Right forelimb (tissue), 1 donor: Measurements from ENCODE around the gene ZFPM1.

Experiments used
- DNase-seq: peaks from one replicate; pipeline ENCODE4 v3.0.0-alpha.2; 2018

The ZFPM1 gene

DNA sequence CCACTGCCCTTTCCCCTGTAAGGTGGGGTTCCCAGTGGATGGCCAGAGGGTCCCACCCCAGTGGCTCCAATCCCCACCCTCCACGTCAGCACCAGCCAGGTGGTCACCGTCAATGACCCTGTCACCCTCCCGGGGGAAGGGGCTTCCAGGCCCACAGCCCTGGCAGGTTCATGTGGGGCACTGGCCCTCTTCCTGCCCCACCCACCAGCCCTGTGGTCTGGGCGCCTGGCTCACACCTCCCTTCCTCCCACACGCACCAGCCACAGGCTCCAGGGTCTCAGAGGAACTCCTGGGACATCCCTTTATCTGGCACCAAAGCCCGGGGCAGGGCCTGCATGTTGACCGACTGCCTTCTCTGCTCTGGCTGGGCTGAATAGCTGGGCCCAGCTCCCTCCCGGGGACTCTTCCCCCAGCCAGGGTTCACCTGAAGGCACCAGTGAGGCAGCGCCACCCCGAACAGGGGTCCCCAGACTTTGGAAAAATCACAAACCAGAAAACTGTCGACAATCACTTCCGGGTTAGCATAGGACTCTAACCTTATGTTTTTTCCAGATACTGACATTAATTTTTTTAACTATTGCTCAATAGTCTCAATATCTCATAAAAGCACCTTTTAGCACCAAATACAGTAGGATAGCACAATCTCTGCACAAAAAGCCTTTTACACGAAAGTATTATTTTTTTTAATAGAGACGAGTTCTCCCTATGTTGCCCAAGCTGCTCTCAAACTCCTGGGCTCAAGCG is 95.2 kb downstream of the ZFPM1 start:
- no peak for DNase-seq

DNA sequence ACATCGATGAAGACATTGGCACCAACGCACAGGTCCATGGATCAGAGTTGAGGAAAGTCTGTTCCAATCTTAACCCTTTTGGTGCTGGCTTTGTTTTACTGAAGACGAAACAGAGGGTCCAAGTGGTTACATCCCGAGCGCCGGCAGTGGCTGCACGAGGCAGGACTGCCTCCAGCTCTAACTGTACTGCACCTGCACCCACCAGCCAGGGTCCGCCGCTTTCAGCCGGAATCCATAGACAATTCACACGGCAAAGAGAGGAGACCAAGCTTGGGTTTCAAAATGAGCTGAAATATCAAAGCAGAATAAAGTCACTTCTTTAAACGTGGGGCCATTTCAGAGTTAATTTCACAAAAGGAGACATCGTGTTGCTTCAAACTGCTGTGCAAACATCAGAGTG is 95.9 kb downstream of the ZFPM1 start:
- no peak for DNase-seq

DNA sequence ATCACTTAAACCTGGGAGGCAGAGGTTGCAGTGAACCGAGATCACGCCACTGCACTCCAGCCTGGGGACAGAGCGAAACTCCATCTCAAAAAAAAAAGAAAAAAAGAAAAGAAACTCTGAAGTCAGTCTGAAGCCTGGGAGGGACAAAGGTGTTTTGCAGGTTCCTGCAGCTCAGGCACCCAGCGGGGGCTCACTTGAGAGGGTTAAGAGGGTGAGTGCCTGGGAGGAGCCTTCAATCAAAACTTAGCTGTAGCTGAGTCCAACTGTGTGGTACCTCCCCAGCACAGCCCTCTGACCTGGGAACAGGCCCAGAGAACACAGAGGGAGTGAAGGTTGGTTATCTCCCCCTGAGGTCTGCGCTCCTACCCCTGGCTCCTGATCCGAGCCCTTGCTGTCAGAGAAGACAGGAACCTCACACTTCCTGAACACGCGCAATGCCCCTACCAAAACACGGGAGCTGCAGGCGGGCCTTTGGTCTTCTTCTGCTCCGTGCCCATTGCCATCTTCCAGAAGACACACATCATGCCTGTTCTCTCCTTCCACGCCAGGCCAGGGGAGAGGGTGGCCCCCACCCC is 96.7 kb downstream of the ZFPM1 start:
- no peak for DNase-seq

DNA sequence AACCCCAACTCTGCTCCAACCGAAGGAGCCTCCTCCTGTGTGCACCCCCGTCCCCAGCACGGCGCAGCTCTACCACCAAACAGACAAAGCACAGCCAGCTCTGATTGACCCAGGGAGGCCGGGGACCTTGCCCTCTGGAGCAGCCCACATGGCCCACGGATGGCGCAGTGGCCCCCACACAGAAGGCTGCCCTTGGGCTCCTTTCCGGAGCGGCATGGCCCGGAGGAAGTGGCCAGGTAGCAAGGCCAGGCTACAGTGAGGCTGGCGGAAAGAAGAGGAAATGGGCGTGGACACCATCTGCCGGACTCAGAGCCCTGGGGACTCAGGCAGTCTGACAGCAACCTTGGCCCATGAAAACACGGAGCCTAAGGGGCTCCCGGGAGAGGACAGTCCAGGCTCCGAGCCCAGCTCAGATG is 97.2 kb downstream of the ZFPM1 start:
- DNase-seq: no peak

DNA sequence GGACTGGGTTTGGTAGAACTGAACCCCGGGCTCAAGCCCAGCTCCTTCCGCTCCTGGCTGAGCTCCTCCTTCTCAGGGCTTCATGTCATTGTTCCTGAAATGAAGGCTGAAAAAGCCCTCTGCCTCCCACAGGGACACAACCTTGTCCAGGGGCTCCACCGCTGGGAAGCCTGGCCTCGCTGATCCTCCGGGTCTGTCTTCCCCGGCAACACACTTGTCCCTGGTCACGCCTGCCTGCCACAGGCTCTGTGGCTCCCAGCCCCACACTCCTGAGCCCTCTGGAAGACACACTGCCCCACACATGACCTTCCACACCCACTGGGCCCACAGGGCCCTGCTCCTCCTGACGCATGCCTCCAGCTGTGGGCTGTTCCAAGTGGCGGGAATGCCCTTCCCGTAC is 99.1 kb downstream of the ZFPM1 start:
- DNase-seq: no peak

DNA sequence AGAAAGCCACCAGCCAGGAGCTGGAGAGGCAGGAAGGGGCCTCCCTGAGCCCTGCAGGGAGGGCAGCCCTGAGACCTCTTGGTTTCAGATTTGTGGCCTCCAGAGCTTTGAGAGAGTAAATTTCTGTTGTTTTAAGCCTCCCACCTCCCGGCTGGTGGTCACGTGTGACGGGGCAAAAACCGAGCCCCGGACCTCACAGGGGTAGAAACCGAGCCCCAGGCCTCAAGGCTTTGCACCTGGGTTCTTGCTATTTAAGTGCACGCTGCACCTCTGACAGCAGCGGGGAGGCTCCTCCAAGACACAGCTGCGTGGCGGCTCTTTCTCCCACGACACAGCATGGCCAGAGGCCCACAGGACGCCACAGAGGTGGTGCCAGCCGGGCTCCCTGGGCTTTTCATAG is 99.7 kb downstream of the ZFPM1 start:
- DNase-seq: no peak

DNA sequence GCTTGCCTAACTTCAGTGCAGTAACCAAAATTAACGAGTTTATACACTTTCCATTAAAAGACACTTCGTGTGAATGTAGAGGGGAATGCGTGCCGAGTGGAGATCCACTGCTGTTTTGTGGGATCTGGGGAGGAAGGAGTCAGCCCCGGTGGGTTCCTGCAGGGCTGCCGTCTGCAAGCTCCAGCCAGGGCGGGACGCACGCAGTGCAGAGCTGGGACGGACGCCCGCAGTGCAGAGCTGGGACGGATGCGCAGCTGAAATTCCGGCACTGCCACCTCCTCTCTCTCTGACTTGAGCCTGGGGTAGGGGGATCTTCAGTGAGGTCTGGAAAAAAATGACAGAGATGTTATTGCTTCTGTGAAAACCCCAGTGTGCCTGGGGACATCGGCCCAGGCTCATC is 100.7 kb downstream of the ZFPM1 start:
- DNase-seq: no peak

DNA sequence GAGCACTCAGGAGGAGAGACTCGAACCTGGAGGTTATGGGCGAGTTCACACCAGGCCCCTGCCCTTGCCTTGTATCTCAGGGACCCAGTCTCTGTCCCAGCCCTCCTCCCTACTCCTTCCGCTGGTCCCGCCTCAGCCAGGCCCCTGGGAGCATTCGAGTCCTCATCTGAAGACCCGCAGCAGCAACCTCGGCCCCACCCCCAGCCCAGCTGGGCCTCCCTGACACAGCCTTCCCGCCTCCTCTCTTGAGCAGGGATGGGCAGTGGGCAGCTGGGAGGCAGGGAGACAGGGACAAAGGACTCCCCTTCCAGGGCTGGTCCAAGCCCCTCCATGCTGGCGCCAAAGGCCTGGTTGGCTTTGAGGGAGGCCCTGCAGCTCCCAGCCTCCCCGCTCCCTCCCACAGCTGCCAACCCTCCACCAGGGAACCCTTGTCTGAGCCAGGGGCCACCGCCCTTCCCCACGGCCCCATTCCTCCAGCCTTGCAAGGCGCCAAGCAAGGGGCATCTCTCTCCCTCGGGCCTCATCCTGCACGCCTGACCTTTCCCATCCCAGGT is 101.7 kb downstream of the ZFPM1 start:
- DNase-seq: no peak

DNA sequence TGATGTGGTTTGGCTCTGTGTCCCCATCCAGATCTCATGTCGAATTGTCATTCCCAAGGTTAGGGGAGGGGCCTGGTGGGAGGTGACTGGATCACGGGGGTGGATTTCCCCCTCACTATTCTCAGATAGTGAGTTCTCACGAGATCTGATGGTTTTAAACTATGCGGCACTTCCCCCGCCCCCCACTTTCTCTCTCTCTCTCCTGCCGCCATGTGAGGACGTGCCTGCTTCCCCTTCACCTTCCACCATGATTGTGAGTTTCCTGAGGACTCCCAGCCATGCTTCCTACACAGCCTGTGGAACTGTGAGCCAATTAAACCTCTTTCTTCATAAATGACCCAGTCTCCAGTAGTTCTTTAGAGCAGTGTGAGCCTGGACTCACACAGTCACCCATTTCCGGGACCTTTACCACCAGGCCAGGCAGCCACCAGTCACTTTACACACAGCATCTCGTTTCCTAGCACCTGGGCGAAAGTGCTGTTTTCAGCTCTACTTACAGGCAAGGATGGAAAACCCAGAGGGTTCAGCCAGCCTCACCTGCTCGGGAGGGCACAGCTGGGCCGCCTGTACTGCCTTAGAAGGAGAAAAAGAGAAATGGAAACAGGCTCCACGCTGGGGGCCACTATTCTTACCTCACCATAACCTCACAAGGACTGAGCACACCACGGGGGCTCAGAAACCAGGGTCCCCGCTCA is 103.4 kb downstream of the ZFPM1 start:
- DNase-seq: no peak

DNA sequence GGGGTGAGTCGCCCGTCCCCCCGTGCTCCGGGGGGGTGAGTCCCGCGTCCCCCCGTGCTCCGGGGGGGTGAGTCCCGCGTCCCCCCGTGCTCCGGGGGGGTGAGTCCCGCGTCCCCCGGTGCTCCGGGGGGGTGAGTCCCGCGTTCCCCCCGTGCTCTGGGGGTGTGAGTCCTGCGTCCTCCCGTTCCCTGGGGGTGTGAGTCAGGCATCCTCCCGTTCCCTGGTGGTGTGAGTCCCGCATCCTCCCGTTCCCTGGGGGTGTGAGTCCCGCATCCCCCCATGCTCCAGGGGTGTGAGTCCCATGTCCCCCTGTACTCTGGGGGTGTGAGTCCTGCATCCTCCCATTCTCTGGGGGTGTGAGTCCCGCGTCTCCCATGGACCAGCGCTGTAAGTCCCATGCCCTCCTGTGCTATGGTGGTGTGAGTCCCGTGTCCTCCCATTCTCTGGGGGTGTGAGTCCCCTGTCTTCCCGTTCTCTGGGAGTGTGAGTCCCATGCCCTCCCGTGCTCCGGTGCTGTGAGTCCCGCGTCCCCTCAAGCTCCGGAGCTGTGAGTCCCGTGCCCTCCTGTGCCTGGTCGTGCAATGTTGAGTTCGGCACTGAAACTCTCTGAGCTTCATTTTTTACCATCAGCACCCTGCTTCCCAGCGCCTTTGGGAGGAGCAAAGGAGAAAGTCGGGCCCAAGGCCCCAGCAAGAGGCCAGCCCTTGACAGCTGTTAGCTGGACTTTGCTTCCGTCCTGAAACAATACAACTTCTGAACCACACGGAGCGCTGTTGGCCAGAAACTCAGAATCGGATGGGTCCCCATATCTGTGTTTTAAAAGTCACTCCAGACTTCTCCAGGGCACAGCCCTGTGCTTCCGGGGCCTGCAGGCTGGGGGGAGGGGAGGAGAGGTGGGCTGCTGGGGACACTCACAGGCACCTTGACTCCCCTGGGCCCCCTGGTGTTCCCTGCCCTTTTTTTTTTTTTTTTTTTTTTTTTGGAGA is 105.7 kb downstream of the ZFPM1 start:
- peak; percentile 62 for DNase-seq

DNA sequence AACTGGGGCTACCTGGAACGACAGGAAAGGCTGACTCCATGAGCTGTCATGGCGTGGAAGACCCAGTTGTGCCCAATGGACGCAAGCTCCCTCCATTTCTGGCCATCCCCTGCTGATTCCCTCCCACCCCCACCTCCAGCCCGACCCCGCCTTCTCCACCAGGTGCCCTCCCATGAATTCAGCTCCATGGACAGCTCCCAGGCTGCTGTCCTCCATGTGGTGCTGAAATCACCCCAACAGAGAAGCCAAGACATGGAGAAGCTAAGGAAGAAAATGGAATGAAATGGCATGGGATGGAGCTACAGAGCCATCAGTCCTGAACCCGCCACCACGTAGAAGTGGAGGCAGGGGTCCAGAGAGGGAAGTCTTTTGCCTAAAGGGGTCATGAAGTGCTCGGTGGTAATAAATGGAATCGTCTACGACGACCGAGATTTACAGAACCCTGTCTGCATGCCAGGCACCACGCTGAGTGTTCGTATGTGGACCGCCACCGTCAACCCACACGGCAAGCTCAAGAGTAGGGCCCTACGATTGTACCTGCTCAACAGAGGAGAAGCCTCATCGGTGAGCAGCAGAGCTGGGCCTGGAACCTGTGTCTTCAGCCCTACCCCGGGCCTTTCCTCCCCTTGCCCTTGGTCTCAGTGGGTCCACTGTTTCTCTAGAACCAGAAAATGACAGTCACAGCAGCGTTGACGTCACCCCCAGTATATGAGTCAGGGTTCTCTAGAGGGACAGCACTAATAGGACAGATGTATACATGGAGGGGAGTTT is 107.8 kb downstream of the ZFPM1 start:
- DNase-seq: no peak

DNA sequence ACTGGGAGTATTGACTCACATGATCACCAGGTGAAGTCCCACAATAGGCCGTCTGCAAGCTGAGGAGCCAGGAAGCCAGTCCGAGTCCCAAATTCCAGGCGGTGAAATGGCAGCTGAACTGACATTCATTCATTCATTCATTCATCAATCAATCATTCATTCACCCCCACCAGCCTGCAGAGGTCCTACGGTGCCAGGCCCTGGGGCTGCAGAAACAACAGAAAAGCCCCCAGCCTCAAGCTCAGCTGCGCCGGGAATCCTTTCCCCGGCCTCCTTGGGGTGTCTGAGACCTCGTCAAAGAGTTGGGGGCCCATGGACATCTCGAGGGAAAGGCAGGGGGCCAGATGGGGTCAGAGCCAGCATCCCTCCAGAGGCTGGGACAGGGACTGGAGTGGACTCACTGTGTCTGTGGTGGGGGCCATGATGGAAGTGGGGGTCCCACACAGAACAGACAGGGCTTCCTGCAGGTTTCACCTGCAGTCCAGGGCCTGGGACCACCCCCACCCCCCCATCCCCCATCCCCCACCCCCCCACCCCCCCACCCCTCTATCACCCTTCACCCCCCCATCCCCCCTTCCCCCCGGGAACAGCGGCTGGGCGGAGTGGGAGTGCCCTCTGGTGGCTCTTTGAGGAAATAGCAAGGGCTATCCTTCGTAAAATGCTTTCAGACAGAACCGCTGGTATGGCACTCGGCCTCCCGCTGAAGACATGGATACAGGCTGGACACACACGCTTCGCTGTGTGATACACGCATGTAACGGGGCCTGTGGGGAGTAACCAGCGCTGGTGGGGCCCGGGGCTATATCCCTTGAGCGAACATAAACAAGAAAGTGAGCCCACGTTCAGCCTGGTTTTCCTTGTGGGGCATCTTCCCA is 108.6 kb downstream of the ZFPM1 start:
- DNase-seq: no peak

DNA sequence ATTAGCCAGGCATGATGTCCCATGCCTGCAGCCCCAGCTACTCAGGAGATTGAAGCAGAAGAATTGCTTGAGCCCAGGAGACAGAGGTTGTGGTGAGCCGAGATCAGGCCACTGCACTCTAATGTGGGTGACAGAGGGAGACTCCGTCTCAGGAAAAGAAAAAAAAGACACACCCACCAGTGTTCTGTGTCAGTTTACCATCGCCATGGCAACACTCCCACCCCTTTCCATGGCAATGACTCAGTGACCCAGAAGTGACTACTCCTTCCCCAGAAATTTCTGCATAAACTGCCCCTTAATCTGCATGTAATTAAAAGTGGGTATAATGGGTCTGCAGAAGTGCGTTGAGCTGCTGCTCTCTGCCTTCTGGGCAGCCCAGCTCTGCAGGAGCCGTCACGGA is 113.1 kb downstream of the ZFPM1 start:
- no peak for DNase-seq

DNA sequence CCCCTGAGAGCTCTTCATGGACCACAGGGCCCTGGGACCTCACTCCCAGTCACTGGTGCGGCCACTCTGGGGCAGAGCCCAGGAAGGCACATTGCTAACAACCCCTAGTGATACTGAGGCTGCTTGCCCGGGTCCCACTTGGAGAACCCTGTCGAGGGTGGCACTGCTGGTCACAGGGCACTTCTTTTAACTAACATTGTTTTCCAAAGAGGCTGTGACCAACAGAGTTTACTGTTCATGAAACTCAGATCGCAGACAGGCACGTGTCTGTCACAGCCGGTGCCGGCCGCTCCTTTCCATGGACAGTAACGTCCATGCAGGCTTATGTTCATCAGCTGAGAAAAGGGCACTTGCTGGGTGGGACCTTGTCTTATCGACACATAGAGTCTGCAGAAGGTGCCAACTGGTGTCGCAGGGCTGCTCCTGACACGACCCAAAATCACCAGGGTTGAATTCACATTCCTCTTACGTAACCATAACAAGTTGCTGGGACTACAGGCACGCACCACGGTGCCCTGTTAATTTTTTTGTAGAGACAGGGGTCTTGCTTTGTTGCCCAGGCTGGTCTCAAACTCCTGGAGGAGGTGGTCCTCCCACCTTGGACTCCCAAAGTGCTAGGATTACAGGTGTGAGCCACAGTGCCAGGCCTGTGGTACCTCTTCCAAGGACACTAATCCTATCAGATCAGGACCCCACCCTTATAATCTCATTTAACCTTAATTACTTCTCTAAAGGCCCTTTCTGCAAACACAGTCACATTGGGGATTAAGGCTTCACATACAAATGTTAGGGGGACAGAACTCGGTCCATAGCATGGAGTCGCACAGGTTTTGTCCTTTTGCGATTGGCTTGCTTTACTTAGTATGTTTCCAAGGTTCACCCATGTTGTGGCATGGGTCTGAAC is 115.9 kb downstream of the ZFPM1 start:
- no peak for DNase-seq

DNA sequence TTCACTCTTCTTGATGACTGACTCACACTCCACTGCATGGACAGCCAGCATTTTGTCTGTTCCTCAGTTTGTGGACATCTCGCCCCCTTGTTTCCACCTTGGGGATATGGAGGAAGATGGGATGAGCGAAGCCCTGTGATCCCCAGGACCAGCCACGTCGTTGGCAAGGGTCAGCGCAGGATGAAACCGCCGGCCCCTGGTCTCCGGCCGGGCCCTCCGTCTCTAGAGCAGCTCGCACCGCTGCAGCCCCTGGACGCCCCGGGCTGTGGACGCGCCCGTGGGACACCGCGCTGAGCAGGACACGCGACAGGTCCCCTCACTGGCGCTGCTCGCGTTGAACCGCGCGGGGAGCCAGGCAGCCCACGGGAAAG is 116.5 kb downstream of the ZFPM1 start:
- peak; percentile 55 for DNase-seq

DNA sequence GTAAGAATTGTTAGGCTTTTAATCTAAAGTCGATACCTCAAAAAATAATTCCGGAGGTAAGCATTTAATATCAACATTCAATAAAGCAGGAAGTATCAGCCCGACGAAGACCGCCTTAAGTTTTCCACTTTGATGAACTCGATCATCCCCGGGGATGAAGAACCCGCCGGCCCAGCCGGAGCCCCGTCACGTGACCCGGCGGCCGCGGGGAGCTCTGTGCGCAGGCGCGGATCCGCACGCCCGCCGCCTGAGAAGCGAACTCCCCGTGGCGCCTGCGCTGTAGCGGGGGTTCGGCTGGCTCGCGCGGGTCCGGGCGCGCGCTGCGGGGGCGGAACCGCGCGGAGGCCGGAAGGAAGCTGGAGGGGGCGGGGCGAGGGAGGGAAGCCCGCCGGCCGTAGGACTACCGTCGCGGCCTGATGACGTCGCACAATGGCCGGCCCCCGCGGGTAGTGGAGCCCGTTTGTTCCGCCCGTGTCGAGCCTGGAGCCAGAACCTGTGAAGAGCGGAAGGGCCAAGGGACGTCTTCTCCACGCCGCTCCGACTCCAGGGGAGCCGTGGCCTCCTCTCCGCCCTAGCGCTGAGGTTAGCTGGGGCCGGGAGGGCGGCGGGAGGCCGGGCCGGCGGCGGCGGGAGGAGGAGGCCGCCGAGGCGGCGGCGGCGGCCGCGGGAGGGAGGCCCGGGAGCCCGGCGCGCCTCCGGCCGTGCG is 117.1 kb downstream of the ZFPM1 start, which contains the start of gene ZC3H18:
Gene ZC3H18, plus strand, starts transcription at position 419 of the 706 bp plus-strand sequence. CDS start 6,721 bp downstream, outside the sequence.
- DNase-seq: peak; percentile 98

DNA sequence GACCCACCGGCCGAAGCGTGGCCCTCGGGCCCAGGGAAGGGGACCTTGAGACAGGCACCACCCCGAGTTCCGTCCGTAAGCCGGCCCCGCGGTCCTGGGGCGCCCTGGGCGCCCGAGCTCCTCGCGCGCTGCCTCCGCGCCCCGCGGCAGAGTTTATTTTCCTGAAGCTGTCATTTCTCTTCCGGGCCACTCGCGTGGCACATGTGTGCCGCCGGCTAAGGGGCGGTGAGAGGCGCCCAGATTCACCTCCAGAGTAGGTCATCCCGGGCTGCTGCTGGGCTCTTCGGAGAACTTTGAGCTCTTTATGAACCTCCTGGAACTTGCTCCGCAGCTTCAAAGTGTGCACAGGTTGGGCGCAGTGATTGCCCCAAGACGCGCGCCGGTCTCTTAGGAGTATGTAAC is 117.6 kb downstream of the ZFPM1 start:
- no peak for DNase-seq

DNA sequence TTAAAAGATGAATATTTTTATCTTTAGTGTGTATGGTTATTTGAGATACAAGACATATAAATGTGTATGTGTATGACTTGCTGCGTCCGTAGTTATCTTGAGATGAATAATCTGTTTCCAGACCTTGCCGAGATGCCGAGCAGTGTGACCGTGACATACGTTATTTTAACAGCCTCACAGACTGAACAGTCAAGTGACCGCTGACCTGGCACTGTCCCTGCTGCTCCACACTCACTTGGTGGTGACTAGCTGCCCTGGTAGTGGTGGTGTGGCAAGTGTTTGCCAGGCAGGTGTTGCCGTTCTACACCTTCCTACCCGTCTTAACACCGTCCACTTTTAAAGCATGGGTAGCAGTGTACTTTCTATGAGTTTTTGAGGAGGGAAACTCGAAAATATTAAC is 122.2 kb downstream of the ZFPM1 start:
- no peak for DNase-seq

DNA sequence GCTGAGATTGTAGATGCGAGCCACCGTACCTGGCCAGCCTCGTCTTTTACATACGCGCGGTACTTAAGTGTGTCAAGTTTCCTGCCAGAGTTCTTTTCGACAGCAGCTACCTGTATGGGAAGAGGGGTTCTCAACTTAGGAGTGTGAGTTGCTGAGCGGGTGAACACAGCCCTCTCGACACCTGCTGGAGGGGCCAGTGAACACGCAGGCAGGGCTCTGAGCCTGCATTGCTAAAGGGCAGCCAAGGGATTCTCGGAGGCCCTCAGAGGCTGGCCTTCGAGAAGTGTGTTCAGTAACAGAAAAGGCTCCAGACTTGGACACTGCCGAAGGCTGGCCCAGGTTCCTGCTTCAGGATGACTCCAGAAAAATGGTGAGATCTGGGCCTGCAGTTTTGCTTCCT is 123.2 kb downstream of the ZFPM1 start:
- no peak for DNase-seq
